Endothelial cell of umbilical vein (primary cell): Measurements from ENCODE around the gene HDAC10.

Experiments used
- CTCF ChIP-seq, 2 donors: IDR thresholded peaks; 1 replicate in 1 of 2; 2 replicates in 1 of 2; pipeline ENCODE4 v1.5.1; 2011; ENCODE audit warnings: low read length in 2 of 2, mild to moderate bottlenecking in 2 of 2, moderate library complexity in 2 of 2, control low read depth in 1 of 2, inconsistent platforms in 1 of 2, low read depth in 1 of 2; ENCODE audit not compliant: insufficient read depth in 1 of 2; ENCODE audit errors: extremely low read depth in 1 of 2
- JUN ChIP-seq: IDR thresholded peaks from 2 replicates; pipeline ENCODE4 v1.6.1; 2011; ENCODE audit warnings: borderline replicate concordance, low read depth; ENCODE audit not compliant: insufficient read length, insufficient read depth
- POLR2A ChIP-seq: IDR thresholded peaks from 2 replicates; pipeline ENCODE4 v1.6.1; 2012; ENCODE audit warnings: low read depth, mild to moderate bottlenecking, control low read depth, low read length

- no peak for TF ChIP-seq POLR2A
- TF ChIP-seq CTCF (IDR thresholded peaks at IDR 0.05; ENCODE audit: extremely low read depth in 1 of 2, insufficient read depth in 1 of 2, low read depth in 1 of 2, low read length in 2 of 2): no peak
- no peak for TF ChIP-seq JUN
These were observed 31.9 kb downstream of the HDAC10 start for GRCh38 chr22:50218996-50219727.
